H7 (cell line): Measurements from ENCODE around the gene LENG9. TPM values are rescaled to one million over a fixed set of nuclear protein-coding genes. Genes with fewer than 3 reads are reported as not detected.
A peak's percentile ranks its signal among the peaks of the same experiment; 100 is the strongest.

ENCODE experiments used
- DNase-seq: peaks from one replicate; pipeline ENCODE4 v3.0.0; 2012
- H3K27me3 ChIP-seq: 2 replicates; pipeline ENCODE4 v1.6.0; 2011; ENCODE audit warnings: mild to moderate bottlenecking, low read length; ENCODE audit not compliant: control insufficient read depth, insufficient read depth
- H3K36me3 ChIP-seq: replicated peaks from 2 replicates; pipeline ENCODE4 v1.5.1; 2011; ENCODE audit warnings: low read length; ENCODE audit not compliant: control insufficient read depth, insufficient read depth
- H3K4me3 ChIP-seq: 2 replicates; pipeline ENCODE4 v1.5.1; 2011; ENCODE audit warnings: low read depth, mild to moderate bottlenecking, control low read depth, low read length, moderate library complexity; ENCODE audit not compliant: insufficient read depth
- total RNA-seq: library from RNA; depleted of rRNA; stranded (reverse); fragments of >200 nt; shearing (Covaris generic); gene quantifications from 2 replicates; pipeline ENCODE4 v1.2.3, GENCODE V29; 2014

LENG9 gene
- total RNA-seq, 1 experiment from 2014 or later = 3.5 TPM

DNA sequence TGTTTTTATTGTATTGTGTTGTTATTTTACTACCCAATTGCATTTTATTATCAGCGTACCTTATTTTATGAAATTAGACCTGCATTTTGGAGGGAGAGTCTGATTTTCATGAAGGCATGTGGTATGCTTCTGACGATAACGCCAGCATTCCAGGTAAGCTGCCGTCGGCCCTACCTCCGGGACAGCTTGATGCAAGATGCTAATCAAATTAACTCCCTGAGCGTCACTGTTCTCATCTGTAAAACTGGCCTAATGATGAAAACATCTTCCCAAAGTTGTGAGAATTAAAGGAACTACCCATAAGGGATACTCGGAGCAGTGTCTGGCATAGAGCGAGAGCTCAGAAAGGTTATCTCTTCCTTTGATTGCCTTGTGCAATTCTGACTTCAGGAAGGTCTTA, 26.2 kb upstream of the LENG9 start:
- no peak overlapping the region for H3K4me3 ChIP-seq
- no peak for DNase-seq
- no peaks in the 10 kb centered on the region for H3K27me3 ChIP-seq
- no peaks in the 10 kb centered on the region for H3K36me3 ChIP-seq

DNA sequence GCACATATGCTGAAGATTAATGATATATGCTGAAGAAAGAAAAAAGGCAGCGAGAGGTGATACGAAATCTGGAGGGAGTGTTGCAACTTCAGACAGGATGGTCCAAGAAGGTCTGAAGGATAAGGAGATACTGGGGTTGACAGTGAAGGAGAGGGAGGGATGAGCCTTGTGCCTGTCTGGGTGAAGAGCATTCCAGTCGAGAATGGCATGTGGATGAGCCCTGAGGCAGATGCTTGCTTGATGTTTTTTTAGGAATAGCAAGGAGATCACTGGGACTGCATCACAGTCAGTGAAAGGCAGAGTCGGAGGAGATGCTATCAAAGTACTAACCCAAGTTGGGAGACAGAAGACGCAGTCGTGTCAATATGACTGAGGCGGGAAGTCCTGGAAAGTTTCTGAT, 25.8 kb upstream of the LENG9 start:
- H3K27me3 ChIP-seq = no peaks in the 10 kb centered on the region
- no peak overlapping the region for H3K4me3 ChIP-seq

DNA sequence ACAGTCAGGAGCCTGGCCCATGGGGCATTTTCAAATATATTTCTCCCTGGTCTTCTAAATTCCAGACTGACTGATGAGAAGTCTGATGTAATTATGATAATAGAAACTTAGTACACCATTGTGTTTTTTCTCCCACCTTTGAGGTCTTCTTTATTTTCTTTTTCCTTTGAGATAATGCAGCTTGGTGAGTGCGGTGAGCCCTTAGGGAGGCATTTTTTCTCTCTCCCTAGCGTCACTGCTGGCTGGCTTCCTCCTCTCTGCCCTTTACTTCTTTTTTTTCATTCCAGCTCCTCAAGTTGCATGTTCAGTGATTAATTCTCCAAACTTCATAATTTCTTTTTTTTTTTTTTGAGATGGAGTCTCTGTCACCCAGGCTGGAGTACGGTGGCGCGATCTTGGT, 22.3 kb upstream of the LENG9 start:
- DNase-seq = no peak
- H3K4me3 ChIP-seq = no peak overlapping the region
- no peaks in the 10 kb centered on the region for H3K36me3 ChIP-seq
- H3K27me3 ChIP-seq = no peaks in the 10 kb centered on the region

More for the DNA sequence above, 25.8 kb upstream of the LENG9 start:
- H3K36me3 ChIP-seq = no peaks in the 10 kb centered on the region
- no peak for DNase-seq

DNA sequence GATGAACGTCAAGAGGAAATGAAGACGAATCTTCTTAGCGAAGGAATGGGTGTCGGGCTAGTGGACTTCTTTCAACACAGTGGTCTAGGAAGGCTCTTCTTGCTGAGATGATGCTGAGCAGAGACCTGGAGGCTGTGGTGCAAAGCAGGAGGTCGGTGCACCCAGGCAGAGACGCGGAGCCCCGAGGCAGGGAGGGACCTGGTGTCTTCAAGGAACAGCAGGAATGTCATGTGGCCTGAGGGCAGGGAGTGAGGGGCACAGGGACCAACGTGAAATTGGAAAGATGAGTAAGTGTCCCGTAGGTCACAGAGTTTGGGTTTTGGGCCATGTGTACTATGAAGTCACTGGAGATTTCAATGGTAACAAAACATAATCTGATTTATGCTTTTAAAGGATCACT, 20.9 kb upstream of the LENG9 start:
- H3K36me3 ChIP-seq = no peaks in the 10 kb centered on the region
- no peak for DNase-seq
- no peak overlapping the region for H3K4me3 ChIP-seq
- H3K27me3 ChIP-seq = no peaks in the 10 kb centered on the region

DNA sequence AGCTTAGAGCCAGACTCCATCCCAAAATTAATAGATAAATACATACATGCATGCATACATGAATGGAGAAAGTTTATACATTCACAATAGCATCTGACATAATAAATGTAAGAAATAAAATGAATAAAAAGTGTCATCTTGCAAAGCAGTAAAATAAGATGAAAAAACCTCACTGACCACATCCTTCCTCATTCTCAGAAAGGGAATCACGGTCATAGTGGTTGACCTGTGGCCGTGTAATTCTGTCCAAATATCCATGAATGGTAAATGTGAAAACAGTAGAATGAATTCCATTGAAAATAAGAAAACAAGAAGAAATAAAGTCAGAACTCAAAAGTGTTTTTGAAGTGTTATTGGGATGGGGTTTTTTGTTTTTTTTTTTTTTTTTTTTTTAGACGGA, 19.3 kb upstream of the LENG9 start:
- H3K36me3 ChIP-seq = no peaks in the 10 kb centered on the region
- H3K4me3 ChIP-seq = no peak overlapping the region
- no peaks in the 10 kb centered on the region for H3K27me3 ChIP-seq
- DNase-seq = no peak

DNA sequence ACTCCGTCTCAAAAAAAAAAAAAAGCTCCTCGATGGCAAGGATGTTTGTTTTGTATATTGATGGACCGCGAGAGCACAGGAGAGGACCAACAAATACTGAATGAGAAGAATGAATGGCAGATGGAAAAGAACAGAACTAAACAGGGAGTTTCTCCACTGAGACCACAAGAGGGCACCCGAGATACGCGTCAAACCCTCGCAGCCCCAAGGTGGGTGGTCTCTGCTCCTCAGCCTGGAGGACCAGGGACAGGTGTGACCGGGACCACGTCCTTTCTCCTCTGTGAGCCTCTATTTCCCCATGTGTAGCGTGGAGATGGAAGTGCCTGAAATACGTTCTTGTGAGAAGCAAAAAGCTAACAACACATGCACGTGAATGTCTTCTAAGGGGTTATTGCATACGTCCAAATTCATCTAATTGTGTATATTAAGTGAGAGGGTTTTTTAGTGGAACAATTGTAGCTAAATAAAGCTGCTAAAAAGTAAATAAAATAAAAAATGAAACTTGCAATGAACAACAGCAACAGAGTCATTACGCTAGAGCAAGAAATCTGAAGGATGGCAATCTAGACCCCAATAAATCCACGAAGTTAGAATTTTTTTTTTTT, 17.9 kb upstream of the LENG9 start:
- Histone ChIP-seq H3K27me3 (no peaks in the 10 kb centered on the region), H3K4me3 (no peak overlapping the region), H3K36me3 (no peaks in the 10 kb centered on the region)
- DNase-seq = peak; percentile 88

DNA sequence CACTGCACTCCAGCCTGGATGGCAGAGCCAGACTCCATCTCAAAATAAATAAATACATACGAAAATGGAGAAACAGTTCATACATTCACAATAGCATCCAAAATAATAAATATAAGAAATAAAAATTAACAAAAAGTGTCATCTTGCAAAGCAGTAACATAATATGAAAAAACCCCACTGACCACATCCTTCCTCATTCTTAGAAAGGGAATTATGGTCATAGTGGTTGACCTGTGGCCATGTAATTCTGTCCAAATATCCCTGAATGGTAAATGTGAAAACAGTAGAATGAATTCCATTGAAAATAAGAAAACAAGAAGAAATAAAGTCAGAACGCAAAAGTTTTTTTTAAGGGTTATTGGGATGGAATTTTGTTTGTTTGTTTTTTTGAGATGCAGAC, 16.5 kb upstream of the LENG9 start:
- H3K27me3 ChIP-seq = no peaks in the 10 kb centered on the region
- DNase-seq = no peak
- H3K36me3 ChIP-seq = no peaks in the 10 kb centered on the region
- H3K4me3 ChIP-seq = no peak overlapping the region

DNA sequence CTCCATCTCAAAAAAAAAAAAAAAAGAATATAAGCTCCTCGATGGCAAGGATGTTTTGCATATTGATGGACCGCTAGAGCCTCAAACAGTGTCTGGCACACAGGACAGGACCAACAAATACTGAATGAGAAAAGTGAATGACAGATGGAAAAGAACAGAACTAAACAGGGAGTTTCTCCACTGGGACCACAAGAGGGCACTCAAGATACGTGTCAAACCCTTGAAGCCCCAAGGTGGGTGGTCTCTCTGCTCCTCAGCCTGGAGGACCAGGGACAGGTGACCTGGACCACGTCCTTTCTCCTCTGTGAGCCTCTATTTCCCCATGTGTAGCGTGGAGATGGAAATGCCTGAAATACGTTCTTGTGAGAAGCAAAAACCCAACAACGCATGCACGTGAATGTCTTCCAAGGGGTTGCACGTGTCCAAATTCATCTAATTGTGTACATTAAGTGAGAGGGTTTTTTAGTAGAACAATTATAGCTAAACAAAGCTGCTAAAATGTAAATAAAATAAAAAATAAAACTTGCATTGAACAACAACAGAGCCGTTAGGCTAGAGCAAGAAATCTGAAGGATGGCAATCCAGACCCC, 15.2 kb upstream of the LENG9 start:
- Histone ChIP-seq H3K36me3 (no peaks in the 10 kb centered on the region), H3K27me3 (no peaks in the 10 kb centered on the region; the same call in 1 of the 2 replicates), H3K4me3 (no peak overlapping the region)
- peak; percentile 81 for DNase-seq

DNA sequence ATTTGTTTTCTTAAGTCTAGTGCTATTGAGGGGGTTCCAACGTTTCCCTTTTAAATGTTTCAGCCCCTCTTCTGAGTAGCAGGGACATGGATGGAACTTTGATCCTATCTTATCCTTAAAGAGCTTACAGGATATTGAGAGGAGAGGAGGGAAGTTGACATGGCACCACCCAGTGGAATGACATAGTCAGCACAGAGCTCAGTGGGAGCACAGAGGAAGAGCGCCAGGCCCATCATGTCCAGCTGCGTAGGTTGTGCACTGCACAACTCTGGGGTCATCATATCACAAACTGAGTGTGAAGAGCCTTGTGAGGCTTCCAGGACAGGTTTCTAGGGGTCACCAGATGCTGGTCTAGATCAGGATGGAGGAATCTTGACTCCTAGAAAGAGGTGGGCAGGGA, 14.1 kb upstream of the LENG9 start:
- Histone ChIP-seq H3K36me3 (no peaks in the 10 kb centered on the region), H3K27me3 (peaks cover 4% of the 10 kb centered on the region; the same call in 1 of the 2 replicates), H3K4me3 (no peak overlapping the region)
- peak; percentile 18 for DNase-seq

DNA sequence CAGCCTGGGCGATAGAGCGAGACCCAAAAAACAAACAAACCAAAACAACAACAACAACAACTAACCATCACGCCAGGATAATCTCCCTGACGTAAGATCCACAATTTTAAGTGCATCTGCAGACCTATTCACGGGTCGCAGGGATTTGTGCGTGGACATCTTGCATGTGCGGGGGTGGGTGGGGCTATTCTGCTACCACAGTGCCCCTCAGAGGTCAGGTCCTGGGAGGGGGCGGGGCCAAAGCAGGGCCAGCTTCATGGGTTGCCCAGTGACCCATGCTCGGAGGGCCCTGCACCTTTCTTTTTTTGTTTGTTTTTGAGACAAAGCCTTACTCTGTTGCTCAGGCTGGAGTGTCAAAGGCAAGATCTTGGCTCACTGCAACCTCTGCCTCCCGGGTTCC, 12.1 kb upstream of the LENG9 start:
- DNase-seq = peak; percentile 52
- no peak overlapping the region for H3K4me3 ChIP-seq
- H3K36me3 ChIP-seq = no peaks in the 10 kb centered on the region
- peaks cover 13% of the 10 kb centered on the region for H3K27me3 ChIP-seq

DNA sequence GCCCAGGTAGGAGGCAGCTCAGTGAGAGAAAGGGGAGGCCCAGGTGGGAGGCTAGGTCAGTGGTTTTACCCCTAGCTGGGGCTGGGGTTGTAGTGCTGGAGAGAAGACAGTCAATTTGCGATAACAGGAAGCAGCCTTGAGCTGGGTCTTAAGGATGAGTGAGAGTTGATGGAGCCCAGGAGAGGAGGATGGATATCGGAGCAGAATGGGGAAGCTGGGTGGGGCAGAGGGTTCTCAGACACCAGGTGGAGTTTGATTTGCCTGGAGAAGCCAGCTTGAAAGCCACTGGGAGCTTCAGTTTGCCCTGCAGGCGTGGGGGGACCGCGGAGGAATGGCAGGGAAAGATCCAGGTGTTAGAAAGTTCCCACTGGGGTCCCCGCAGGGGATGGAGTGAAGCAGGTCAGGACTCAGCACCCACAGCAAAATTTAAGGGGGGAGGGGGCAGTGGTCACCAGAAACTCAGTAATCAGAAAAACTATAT, 10.4 kb upstream of the LENG9 start:
- Histone ChIP-seq H3K4me3 (no peak overlapping the region), H3K36me3 (no peaks in the 10 kb centered on the region), H3K27me3 (peaks cover 28% of the 10 kb centered on the region)
- peak; percentile 43 for DNase-seq

DNA sequence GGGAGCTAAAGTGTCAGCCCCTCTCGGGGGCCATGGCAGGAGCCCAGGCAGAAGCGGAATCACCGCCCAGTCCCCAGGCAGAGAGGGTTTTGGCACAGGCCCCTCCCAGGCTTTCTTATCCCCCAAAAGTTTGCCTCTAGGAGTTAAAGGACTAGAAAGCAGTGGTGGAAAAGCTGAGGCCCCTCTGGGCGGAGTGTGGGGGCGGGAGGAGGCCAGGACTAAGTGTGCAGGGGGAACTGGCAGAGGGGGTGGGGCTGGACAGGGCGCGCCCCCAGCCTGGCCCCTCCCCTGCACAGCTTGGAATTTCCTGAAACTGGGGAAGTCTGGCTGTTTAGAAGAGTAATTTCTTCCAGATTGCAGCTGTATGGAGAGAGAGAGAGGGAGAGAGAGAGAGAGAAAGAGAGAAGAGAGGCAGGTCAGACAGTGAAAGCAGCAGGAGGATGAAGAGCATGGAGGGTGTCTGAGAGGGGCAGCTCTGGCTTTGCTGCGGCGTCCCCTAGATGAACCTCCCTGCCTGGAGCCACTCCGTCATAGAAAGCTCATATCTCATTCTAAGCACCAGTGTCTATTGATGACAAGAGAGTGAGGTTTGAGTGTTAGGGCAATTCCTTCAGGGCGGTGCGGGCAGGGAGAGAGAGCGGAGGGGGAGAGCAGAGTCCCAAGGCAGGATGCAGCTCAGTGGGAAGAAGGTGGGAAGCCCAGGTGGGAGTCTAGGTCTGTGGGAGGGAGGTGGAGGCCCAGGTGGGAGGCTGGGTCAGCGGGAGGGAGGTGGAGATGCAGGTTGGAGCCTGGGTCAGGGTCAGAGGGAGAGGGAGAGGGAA, 9.7 kb upstream of the LENG9 start, which contains the start of gene CDC42EP5:
Gene CDC42EP5, minus strand, starts transcription at position 226 of the 821 bp plus-strand sequence. CDS start 7,749 bp downstream, outside the sequence.
- Histone ChIP-seq H3K36me3 (no peaks in the 10 kb centered on the region), H3K4me3 (peak within 1 kb of the TSS; percentile 12; the same call in 1 of the 2 replicates), H3K27me3 (peaks cover 28% of the 10 kb centered on the region)
- peak; percentile 82 for DNase-seq

DNA sequence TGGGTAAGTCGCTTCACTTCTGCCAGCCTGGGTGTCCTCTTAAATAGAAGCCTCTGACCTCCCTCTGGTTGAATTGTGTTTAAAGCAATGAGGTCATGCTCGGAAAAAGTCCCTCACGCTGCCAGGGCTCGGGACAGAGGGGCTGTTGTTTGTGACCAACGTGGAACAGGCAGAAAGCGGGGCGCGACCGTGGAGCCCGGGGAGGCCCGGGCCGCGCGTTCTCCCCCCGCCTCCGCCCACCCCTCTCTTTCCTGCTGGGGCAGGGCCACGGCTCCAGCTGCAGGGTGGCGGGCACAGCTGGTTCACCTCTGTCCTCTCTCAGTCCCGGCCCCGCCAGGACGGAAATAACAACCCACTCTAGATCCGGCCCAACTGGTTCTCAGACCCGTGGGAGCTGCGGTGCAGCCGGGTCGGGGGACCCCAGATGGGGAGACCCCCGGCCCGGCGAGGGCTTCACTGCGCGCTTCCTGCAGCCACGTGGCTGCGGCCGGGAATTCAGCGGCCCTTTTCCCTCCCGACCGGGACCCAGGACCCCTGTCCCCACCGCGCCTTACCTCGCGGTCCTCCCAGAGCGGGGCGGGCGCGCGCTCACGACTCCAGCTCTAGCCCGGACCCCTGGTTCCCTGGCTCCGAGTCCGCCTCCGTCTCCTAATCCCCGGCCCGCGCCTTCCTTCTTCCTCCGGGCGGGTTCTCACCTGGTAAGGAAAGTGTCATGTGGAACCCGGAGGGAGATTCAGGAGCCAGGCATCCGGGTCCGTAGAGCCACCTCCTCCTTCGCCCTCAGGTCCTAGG, 7.6 kb upstream of the LENG9 start:
- peak; percentile 80 for DNase-seq
- H3K36me3 ChIP-seq = no peaks in the 10 kb centered on the region
- H3K4me3 ChIP-seq = peak overlapping the region; percentile 20; the same call in 1 of the 2 replicates
- peaks cover 28% of the 10 kb centered on the region for H3K27me3 ChIP-seq

DNA sequence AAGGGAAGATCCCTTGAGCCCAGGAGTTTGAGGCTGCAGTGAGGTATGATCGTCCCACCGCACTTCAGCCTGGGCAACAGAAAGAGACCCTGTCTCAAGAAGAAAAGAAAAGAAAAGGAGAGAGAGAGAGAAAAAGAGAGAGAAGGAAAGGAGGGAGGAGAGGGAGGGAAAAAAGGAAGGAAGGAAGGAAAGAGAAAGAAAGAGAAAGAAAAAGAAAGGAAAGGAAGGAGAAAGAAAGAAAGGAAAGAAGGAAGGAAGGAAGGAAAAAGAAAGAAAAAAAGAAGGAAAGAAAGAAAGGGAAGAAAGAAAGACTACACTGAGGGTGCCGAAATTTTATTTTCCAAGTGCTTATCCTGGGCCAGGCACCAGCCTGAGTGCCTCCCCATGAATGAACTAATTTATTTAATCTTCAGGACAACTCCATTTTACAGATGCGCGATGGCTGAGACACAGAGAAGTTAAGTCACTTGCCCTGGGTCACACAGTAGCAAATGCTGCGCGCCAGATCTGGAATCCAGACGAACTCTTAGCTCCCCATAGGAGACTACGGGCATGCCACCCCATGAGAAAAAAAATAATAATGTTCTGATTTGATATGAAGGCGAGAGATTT, 6.8 kb upstream of the LENG9 start:
- Histone ChIP-seq H3K36me3 (no peaks in the 10 kb centered on the region), H3K4me3 (no peak overlapping the region), H3K27me3 (peaks cover 33% of the 10 kb centered on the region)
- no peak for DNase-seq
